GM23338 (cell line): Measurements from ENCODE around the gene NCAN.

ENCODE experiments used
- CREB1 ChIP-seq: fragments of 250-450 bp; sonication (Bioruptor Pico); IDR thresholded peaks from 2 replicates; pipeline ENCODE4 v1.5.0; 2020; ENCODE audit warnings: low read depth, mild to moderate bottlenecking, moderate library complexity
- EZH2 ChIP-seq: fragments of 200-600 bp; sonication (generic); IDR thresholded peaks from one replicate; pipeline ENCODE4 v1.8.0; 2017; ENCODE audit warnings: antibody characterized with exemption, mild to moderate bottlenecking, low read depth; ENCODE audit not compliant: unreplicated experiment
- EZH2phosphoT487 ChIP-seq: fragments of 200-600 bp; sonication (generic); IDR thresholded peaks from one replicate; pipeline ENCODE4 v1.8.1; 2018; ENCODE audit warnings: antibody characterized with exemption; ENCODE audit not compliant: unreplicated experiment
- POLR2AphosphoS5 ChIP-seq: IDR thresholded peaks from 2 replicates; pipeline ENCODE4 v1.6.1; 2016; ENCODE audit warnings: antibody characterized with exemption, low read depth
- STAT1 ChIP-seq: IDR thresholded peaks from one replicate; pipeline ENCODE4 v1.6.1; 2016; ENCODE audit warnings: antibody characterized with exemption; ENCODE audit not compliant: unreplicated experiment
- ZNF114 ChIP-seq: fragments of 250-450 bp; sonication (Bioruptor Pico); IDR thresholded peaks from 2 replicates; pipeline ENCODE4 v1.5.0; 2020; ENCODE audit warnings: mild to moderate bottlenecking, moderate library complexity
- TF ChIP-seq, protein P1 (sequence below), 2 experiments: fragments of 200-600 bp in 1 of 2; sonication (generic) in 1 of 2; conservative IDR thresholded peaks; 2 replicates each; pipeline versions ENCODE4 v1.5.1 to v1.6.1; 2016 to 2017; ENCODE audit warnings: antibody characterized with exemption in 2 of 2, low read depth in 2 of 2, mild to moderate bottlenecking in 2 of 2, moderate library complexity in 1 of 2
- TF ChIP-seq, protein P2 (sequence below): IDR thresholded peaks from one replicate; pipeline ENCODE4 v1.6.1; 2018; ENCODE audit warnings: antibody characterized with exemption; ENCODE audit not compliant: unreplicated experiment

DNA sequence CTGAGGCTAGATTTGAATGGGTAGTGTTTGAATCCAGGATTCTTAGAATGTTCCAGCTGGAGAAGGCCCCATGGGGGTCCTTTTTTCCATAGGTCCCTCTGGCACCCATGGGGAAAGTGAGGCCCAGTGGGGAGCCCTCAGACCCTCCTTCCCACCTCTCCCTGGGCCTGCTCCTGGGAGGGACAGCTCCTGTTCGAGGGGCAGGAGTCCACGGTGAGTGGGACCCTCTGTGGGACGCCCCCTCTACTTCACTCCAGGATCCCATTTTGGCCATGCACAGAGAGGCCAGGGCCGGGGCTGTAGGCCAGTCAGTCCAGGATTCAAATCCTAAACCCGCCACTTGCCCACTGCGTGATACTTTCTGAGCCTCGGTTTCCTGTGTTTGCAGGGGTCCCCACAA lies 49.3 kb upstream of the NCAN start:
- TF ChIP-seq, protein P1, sequence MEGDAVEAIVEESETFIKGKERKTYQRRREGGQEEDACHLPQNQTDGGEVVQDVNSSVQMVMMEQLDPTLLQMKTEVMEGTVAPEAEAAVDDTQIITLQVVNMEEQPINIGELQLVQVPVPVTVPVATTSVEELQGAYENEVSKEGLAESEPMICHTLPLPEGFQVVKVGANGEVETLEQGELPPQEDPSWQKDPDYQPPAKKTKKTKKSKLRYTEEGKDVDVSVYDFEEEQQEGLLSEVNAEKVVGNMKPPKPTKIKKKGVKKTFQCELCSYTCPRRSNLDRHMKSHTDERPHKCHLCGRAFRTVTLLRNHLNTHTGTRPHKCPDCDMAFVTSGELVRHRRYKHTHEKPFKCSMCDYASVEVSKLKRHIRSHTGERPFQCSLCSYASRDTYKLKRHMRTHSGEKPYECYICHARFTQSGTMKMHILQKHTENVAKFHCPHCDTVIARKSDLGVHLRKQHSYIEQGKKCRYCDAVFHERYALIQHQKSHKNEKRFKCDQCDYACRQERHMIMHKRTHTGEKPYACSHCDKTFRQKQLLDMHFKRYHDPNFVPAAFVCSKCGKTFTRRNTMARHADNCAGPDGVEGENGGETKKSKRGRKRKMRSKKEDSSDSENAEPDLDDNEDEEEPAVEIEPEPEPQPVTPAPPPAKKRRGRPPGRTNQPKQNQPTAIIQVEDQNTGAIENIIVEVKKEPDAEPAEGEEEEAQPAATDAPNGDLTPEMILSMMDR (conservative IDR thresholded peaks at IDR 0.05; ENCODE audit: low read depth in 2 of 2), result no peak
- TF ChIP-seq POLR2AphosphoS5, result no peak
- no peak for TF ChIP-seq ZNF114 (CRISPR knock-in tag)
- TF ChIP-seq EZH2, result no peak
- TF ChIP-seq, protein P2, sequence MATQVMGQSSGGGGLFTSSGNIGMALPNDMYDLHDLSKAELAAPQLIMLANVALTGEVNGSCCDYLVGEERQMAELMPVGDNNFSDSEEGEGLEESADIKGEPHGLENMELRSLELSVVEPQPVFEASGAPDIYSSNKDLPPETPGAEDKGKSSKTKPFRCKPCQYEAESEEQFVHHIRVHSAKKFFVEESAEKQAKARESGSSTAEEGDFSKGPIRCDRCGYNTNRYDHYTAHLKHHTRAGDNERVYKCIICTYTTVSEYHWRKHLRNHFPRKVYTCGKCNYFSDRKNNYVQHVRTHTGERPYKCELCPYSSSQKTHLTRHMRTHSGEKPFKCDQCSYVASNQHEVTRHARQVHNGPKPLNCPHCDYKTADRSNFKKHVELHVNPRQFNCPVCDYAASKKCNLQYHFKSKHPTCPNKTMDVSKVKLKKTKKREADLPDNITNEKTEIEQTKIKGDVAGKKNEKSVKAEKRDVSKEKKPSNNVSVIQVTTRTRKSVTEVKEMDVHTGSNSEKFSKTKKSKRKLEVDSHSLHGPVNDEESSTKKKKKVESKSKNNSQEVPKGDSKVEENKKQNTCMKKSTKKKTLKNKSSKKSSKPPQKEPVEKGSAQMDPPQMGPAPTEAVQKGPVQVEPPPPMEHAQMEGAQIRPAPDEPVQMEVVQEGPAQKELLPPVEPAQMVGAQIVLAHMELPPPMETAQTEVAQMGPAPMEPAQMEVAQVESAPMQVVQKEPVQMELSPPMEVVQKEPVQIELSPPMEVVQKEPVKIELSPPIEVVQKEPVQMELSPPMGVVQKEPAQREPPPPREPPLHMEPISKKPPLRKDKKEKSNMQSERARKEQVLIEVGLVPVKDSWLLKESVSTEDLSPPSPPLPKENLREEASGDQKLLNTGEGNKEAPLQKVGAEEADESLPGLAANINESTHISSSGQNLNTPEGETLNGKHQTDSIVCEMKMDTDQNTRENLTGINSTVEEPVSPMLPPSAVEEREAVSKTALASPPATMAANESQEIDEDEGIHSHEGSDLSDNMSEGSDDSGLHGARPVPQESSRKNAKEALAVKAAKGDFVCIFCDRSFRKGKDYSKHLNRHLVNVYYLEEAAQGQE, result no peak
- TF ChIP-seq CREB1, result no peak
- no peak for TF ChIP-seq STAT1
- TF ChIP-seq EZH2phosphoT487, result no peak
